LNCAP (cell line): ENCODE results near the gene LPIN3.

Source experiments
- CTCF ChIP-seq: fragments of 450-650 bp; IDR thresholded peaks from 2 replicates; pipeline ENCODE4 v1.5.1; 2017; ENCODE audit warnings: mild to moderate bottlenecking

The LPIN3 gene

GRCh38 chr20:41340327-41341055 is at the start of gene LPIN3:
Gene LPIN3 (plus strand): TSS chr20:41340821. CDS start chr20:41345804, 4,983 bp downstream.
- TF ChIP-seq CTCF: peak; percentile 7; the same call in 1 of the 2 replicates

GRCh38 chr20:41293269-41294037 is 47.2 kb upstream of the LPIN3 start:
- TF ChIP-seq CTCF: no peak

GRCh38 chr20:41299899-41300298 is 40.7 kb upstream of the LPIN3 start:
- no peak for TF ChIP-seq CTCF

GRCh38 chr20:41300383-41300782 is 40.2 kb upstream of the LPIN3 start:
- no peak for TF ChIP-seq CTCF

GRCh38 chr20:41300886-41301285 is 39.7 kb upstream of the LPIN3 start:
- no peak for TF ChIP-seq CTCF

- no peak for TF ChIP-seq CTCF
Observed at GRCh38 chr20:41304002-41304401, 36.6 kb upstream of the LPIN3 start.

GRCh38 chr20:41304424-41305079 is 36.1 kb upstream of the LPIN3 start:
- TF ChIP-seq CTCF: no peak
